OCI-LY3 (cell line): ENCODE measurements around the gene RTN4RL1.

Source experiments
- H2AFZ ChIP-seq: fragments of 200-600, 300-600 bp; shearing (Covaris generic); 2 replicates; pipeline ENCODE4 v1.6.0; 2014; ENCODE audit warnings: antibody characterized with exemption, low read depth, low read length
- H3K27ac ChIP-seq: fragments of 200-600, 300-600 bp; sonication (generic); 2 replicates; pipeline ENCODE4 v1.5.1; 2014; ENCODE audit warnings: mild to moderate bottlenecking, low read length, moderate library complexity, mixed read lengths
- H3K27me3 ChIP-seq: fragments of 200-600, 300-600 bp; sonication (generic); 2 replicates; pipeline ENCODE4 v1.6.1; 2014; ENCODE audit warnings: low read depth, low read length, mixed read lengths
- H3K36me3 ChIP-seq: fragments of 200-600, 300-600 bp; sonication (generic); replicated peaks from 2 replicates; pipeline ENCODE3; 2014; ENCODE audit warnings: low read depth, low read length, mixed read lengths
- H3K4me1 ChIP-seq: fragments of 300-600, 200-600 bp; sonication (generic); 2 replicates; pipeline ENCODE4 v1.6.1; 2014; ENCODE audit warnings: low read length, mixed read lengths
- H3K4me2 ChIP-seq: fragments of 200-600, 300-600 bp; sonication (generic); 2 replicates; pipeline ENCODE4 v1.6.1; 2014; ENCODE audit warnings: low read length, mixed read lengths
- H3K4me3 ChIP-seq: fragments of 300-600, 200-600 bp; sonication (generic); 2 replicates; pipeline ENCODE4 v1.5.1; 2014; ENCODE audit warnings: antibody characterized with exemption, mild to moderate bottlenecking, low read length, moderate library complexity
- H3K79me2 ChIP-seq: fragments of 300-600, 200-600 bp; shearing (Covaris generic); 2 replicates; pipeline ENCODE4 v1.6.1; 2014; ENCODE audit warnings: mild to moderate bottlenecking, low read length, mixed read lengths
- H3K9ac ChIP-seq: fragments of 300-600, 200-600 bp; shearing (Covaris generic); 2 replicates; pipeline ENCODE4 v1.6.0; 2014; ENCODE audit warnings: mild to moderate bottlenecking, low read length, moderate library complexity
- H3K9me3 ChIP-seq: fragments of 200-600, 300-600 bp; shearing (Covaris generic); 2 replicates; pipeline ENCODE4 v1.6.1; 2014; ENCODE audit warnings: low read length, mixed read lengths; ENCODE audit not compliant: insufficient read depth
- H4K20me1 ChIP-seq: fragments of 200-600, 300-600 bp; sonication (generic); 2 replicates; pipeline ENCODE4 v1.6.1; 2016; ENCODE audit warnings: low read length, mixed read lengths; ENCODE audit not compliant: insufficient read depth
- EZH2phosphoT487 ChIP-seq: fragments of 200-600 bp; shearing (Covaris generic); IDR thresholded peaks from 2 replicates; pipeline ENCODE4 v1.6.1; 2018; ENCODE audit warnings: antibody characterized with exemption, mixed run types, low read depth
- TF ChIP-seq, protein P1 (sequence below): fragments of 200-600, 300-600 bp; sonication (generic); IDR thresholded peaks from 2 replicates; pipeline ENCODE4 v1.5.1; 2014; ENCODE audit warnings: antibody characterized with exemption, low read length, low read depth

RTN4RL1 gene

DNA sequence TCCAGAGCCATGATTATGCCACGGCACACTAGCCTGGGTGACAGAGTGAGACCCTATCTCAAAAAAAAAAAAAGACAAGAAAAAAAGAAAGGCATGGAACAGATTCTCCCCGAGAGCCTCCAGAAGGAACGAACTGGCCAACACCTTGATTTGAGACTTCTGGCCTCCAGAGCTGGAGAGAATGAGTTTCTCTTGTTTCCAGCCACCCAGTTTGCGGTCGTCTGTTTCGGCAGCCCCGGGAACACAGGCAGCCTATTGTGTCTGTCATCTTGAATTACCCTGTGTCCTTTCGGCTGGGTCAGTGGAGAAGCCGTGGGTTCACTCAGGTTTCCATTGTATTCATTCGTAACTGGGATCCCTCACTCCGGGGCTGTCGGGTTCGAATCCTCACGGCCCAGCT is 111.4 kb downstream of the RTN4RL1 start:
- H3K4me1 ChIP-seq = peaks cover 15% of the 10 kb centered on the region

DNA sequence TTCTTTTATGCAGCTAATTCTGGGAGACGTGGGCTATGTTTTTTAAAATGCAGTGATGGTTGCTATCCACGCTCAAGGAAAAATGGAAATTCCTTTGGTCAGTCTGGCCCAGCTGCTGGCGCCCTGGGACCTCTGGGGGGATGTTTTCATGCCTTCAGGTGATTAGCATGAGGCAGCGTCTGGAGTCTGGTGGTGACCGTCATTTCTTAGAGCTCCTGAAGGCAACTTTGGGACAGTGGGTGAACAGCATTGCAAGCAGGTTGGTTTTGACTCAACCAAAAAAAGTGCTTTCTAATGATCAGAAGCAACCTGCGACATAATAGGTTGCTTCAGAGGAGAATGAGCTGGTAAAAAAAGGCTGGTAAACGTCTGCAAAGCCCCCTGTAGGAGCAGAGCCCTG is 113.0 kb downstream of the RTN4RL1 start:
- H3K79me2 ChIP-seq = no peaks in the 10 kb centered on the region
- peaks cover 17% of the 10 kb centered on the region for H3K4me1 ChIP-seq
- no peak overlapping the region for H3K27ac ChIP-seq
- H3K4me2 ChIP-seq = no peak overlapping the region
- H3K4me3 ChIP-seq = no peak overlapping the region
- no peaks in the 10 kb centered on the region for H3K36me3 ChIP-seq
- no peaks in the 10 kb centered on the region for H3K9me3 ChIP-seq
- no peaks in the 10 kb centered on the region for H3K27me3 ChIP-seq
- no peak for TF ChIP-seq EZH2phosphoT487
- TF ChIP-seq, protein P1, sequence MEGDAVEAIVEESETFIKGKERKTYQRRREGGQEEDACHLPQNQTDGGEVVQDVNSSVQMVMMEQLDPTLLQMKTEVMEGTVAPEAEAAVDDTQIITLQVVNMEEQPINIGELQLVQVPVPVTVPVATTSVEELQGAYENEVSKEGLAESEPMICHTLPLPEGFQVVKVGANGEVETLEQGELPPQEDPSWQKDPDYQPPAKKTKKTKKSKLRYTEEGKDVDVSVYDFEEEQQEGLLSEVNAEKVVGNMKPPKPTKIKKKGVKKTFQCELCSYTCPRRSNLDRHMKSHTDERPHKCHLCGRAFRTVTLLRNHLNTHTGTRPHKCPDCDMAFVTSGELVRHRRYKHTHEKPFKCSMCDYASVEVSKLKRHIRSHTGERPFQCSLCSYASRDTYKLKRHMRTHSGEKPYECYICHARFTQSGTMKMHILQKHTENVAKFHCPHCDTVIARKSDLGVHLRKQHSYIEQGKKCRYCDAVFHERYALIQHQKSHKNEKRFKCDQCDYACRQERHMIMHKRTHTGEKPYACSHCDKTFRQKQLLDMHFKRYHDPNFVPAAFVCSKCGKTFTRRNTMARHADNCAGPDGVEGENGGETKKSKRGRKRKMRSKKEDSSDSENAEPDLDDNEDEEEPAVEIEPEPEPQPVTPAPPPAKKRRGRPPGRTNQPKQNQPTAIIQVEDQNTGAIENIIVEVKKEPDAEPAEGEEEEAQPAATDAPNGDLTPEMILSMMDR = no peak
- no peak overlapping the region for H2AFZ ChIP-seq
- H3K9ac ChIP-seq = no peak overlapping the region
- no peaks in the 10 kb centered on the region for H4K20me1 ChIP-seq

More for the DNA sequence above, 111.4 kb downstream of the RTN4RL1 start:
- H3K9me3 ChIP-seq = no peaks in the 10 kb centered on the region
- no peak for TF ChIP-seq EZH2phosphoT487
- TF ChIP-seq, protein P1 = no peak
- no peak overlapping the region for H3K9ac ChIP-seq
- no peak overlapping the region for H3K4me2 ChIP-seq
- H3K27ac ChIP-seq = no peak overlapping the region
- H4K20me1 ChIP-seq = no peaks in the 10 kb centered on the region
- no peaks in the 10 kb centered on the region for H3K79me2 ChIP-seq
- no peak overlapping the region for H2AFZ ChIP-seq
- no peaks in the 10 kb centered on the region for H3K36me3 ChIP-seq
- no peaks in the 10 kb centered on the region for H3K27me3 ChIP-seq
- H3K4me3 ChIP-seq = no peak overlapping the region

DNA sequence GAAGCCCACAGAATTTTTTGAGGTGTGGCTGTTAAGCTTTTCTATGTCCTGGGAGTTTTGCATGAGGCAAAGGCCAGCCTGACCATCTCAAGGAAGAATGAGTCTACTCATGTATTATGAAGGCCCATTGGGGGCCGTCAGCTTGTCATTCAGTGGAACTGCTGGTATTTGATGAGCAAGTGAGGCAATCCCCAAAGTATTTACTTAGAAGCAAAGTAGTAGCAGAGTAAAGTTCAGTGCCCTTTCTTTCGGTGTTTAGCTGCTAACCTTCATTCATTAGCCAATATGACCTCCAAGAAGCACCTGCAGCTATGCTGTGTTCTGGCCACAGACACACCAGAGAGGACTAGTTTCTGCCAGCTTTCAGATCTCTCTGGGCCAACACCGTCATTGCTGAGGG is 115.1 kb downstream of the RTN4RL1 start:
- H3K9me3 ChIP-seq = no peaks in the 10 kb centered on the region
- H3K79me2 ChIP-seq = no peaks in the 10 kb centered on the region
- TF ChIP-seq EZH2phosphoT487 = no peak
- TF ChIP-seq, protein P1 = no peak
- no peaks in the 10 kb centered on the region for H3K27me3 ChIP-seq
- no peak overlapping the region for H2AFZ ChIP-seq
- H3K4me2 ChIP-seq = no peak overlapping the region
- H3K27ac ChIP-seq = no peak overlapping the region
- no peak overlapping the region for H3K9ac ChIP-seq
- peaks cover 19% of the 10 kb centered on the region for H3K4me1 ChIP-seq
- H3K4me3 ChIP-seq = no peak overlapping the region
- H3K36me3 ChIP-seq = no peaks in the 10 kb centered on the region
- H4K20me1 ChIP-seq = no peaks in the 10 kb centered on the region

DNA sequence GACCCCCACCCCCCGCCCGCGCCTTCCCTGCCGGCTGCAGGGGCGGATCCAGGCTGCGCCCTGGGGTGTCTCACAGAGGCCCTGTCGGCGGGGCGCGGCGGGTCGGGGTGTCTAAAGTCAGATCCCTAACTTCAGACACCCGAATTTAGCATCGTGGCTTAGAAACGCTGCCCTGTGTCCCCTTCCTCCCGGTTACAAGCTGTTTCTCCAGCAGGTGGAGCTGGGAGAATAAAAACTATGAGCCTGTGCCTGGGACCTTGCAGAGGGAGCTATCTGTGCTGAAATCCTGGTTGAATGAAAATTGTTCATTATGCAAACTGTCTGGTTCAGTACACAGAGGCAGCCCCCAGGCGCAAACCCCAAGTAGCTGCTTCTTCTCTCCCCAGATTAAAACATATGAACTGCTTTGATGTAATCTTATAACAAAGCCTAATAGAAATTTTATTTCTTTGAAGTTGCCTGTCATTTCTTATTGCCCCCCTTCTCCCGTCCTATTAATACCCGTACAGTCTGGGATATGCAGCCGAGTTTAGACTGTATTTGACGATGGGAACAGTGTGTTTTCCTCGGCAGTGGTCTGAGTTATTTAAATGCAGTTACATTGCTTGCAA is 116.3 kb downstream of the RTN4RL1 start:
- 0 out of 2 replicates have a peak overlapping the region, but pooled peaks have one; percentile 24 for H3K4me3 ChIP-seq
- H3K79me2 ChIP-seq = no peaks in the 10 kb centered on the region
- no peak overlapping the region for H3K9ac ChIP-seq
- no peak for TF ChIP-seq EZH2phosphoT487
- TF ChIP-seq, protein P1 = peak; percentile 65
- H4K20me1 ChIP-seq = no peaks in the 10 kb centered on the region
- peaks cover 31% of the 10 kb centered on the region for H3K4me1 ChIP-seq
- peak overlapping the region; percentile 54 for H3K4me2 ChIP-seq
- peak overlapping the region; percentile 46; the same call in 1 of the 2 replicates for H2AFZ ChIP-seq
- no peaks in the 10 kb centered on the region for H3K9me3 ChIP-seq
- no peaks in the 10 kb centered on the region for H3K36me3 ChIP-seq
- H3K27ac ChIP-seq = no peak overlapping the region
- H3K27me3 ChIP-seq = no peaks in the 10 kb centered on the region
